ENCODE results near the gene FAM163B.

Gene FAM163B

DNA sequence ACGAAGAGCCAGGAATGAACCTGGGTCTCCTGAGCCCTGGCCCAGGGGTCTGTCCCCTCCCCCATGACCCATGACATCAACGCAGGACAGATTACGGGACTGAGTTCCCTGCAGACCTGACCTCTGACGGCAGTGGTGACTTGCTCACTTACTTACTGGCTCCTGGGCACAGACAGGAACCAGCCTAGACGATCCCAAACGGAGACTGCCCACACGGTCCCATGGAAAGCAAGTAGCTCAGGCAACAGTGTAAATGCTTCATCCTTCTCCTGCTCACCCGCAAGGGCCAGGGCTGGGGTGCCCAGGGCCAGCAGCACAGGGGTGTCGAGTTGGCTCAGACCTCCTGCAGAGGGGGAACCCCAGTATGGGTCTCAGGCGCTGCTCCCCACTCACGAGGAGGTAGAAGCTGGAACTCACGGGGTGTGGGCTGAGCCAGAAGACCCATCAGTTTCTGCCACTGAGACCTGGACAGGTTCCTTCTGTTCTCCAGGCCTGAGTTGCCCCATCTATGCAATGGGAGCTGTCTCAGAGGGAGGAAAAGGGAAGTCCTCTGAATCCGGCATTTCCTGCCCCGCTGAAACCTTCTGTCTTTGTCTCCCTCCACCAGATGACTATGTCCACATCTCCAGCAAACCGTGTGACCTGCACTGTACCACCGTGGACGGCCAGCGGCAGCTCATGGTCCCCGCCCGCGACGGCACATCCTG lies 69.0 kb downstream of the FAM163B start:
- DNase-seq, result no peak

DNA sequence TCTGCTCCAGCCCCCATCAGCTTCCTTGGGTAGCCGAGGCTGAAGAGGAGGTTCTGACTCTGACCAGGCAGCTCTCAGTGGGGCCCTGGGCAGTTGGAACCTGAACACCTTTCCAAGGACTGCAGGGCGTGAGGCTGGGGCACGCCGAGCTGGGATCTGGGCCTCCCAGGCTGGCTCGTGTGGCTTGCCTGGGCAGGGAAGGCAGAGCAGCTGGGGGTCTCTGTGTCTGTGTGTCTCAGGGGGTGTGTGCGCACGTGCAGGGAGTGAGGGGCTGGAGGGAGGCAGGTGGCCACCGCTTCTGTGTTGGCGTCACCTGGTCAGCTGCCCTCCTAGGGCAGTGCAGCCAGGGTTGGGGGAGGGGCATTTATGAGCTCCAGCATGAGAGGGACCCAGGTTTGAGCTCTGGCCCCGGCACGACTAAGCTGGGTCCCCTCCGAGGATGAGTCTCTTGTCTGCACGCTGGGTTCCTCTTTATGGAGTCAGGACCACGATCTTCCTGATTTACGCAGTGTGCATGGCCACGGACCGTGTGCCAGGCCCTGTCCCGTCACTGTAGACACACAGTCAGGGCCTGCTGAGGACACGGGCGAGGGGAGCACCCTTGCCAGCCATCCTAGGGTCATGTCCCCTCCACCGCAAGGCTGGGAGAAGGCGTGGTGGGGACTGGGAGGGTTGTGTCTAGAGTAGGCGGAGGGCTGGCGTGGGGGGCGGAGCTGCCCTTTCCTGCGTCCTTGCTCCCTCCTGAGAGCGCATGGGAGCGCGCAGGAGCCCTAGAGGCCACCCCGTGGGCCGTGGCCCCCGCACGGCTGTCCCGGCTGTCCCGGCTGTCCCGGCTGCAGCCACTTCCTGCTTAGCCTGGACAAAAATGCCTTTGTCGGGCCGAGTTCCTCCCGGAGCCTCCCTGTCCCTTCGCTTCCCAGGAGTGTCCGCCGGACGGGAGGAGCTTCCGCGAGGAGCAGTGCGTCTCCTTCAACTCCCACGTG lies 70.0 kb downstream of the FAM163B start:
- DNase-seq, result no peak

DNA sequence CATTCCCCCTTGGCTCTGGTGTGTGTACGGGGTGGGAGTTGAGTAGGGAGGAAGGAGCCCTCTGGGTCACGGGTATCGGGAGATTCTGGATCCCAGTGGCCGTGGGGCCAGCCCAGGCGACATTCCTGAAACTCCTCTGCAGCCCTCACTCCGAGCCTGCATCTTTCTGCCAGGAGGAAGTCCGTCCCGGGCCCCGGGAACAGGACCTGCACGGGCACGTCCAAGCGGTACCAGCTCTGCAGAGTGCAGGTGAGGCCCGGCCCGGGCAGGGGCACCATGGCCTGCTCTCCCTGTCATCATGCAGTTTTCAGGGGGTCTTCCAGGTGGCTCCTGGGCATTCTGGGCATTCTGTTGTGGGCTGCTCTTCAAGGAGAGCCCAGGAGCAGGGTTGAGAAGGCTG lies 71.0 kb downstream of the FAM163B start:
- DNase-seq, result no peak

DNA sequence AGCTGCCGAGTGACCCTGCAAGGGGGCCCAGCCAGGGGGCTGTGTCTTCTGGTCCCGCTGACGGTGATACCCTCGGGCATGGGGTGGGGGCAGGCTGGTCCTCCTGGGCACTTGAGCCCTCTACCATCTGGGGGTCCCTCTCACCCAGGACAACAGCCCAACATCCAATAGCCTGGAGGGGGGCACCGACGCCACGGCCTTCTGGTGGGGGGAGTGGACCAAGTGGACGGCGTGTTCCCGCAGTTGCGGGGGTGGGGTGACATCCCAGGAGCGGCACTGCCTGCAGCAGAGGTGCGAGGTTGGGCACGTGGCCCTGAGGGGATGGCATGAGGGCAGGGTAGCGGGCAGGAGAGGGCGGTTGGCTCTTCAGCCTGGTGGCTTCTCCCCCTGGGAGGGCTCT lies 71.9 kb downstream of the FAM163B start:
- no peak for DNase-seq

DNA sequence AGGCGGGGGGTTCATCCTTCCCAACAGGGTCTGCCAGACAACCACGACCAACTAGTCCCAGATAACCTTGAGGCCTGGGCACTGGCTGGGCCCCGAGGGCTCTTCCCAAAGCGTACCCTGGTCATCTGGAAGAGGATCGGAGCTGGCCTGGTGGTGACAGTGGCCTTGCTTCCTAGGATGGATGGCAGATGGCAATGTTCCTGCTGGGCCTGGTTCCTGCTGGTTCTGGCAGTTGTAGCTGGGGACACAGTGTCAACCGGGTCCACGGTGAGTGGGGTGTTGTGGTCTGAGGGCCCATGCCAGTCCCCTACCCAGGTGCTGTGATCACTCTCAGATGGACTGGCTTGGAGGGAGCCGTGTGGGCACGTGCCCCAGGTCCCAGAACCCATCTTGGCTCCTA lies 72.7 kb downstream of the FAM163B start:
- DNase-seq, result no peak

DNA sequence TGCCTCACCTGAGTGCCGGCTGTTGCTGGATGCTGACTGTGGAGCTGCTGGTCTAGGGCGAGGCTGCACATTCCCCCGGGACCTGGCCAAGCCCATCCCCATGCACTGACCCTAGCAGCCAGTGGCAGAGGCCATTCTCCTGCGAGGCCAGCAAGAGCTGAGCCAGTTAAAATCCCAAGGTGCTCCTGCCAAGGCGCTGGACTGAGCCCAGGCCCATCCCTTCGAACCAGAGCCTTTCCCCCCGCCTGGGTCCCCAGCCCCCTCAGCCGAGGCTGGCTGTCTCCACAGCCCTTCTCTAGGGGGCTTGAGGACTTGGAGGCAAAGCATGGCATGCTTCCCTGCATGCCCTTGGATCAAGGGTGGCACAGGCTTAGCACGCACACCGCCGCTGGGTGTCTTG lies 73.1 kb downstream of the FAM163B start:
- DNase-seq, result no peak

DNA sequence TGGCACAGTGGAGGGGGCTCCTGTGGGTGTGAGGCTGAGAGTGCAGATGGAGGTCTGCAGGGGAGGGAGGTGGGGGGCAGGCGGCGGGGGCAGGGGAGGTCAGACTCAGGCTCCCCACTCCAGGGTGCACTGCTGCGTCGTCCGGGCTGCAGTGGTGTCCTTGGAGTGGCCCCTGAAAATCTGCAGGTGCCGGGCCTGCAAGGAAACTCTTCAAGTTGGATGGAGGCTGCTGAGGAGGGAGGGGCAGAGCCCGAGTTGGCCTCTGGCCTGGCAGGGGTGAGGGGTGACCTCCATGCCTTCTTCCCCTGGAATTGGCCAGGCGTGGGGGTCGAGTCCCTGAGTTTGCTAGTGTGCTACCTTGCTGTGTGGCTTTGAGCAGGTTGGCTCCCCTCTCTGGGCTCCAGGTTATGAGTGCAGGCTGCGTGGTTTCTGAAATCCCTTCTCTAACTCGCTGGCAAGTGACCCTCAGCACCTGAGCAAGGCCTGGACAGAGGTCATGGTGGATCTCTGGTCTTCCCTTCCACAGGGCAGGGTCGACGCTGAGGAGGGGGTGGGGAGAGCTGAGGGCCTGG lies 73.8 kb downstream of the FAM163B start:
- DNase-seq, result no peak

DNA sequence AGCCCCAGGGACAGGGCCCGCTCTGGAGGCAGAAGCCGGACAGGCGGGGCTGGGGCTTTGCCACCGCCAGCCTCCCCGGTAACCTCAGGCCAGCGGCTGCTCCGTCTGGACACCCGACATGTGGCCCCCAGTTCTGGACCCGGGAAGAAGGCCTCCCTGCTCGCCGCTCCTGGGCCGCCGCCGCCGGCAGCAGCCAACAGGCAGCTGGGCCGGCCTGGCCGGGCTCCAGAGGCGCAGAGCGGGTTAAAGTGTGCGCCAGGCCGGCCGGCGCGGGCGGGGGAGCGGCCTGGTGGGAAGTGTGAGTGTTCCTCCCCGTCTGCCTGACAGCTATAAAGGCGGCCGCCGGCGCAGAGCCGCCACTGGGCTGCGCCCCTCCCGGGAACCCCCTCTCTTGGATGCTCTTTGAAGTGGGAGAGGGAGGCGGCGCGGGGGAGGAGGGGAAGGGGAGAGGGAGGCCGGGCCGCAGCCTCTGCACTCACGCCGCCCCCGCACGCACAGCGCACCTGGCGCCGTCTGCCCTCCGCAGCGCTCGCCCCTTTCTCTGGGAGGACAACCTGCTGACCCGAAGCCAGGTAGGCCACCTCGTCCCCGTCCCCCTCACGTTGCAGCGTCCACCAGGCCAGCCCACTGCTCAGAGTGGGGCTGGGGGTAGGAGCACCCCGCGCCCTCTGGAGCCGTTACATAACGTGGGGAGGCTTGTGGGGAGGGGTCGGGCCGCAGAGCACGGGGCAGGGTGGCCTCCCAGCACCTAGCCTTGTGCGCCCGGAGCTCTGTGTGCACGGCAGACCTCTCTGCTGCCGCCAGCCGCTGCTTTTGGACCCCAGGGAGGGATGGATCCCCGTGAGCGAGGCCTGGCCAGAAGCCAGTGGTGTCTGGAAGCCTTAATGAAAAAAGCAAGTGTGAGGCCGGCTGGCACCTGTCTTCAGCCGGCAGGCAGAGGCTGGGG lies 74.6 kb downstream of the FAM163B start, which contains the start of gene ADAMTSL2:
Gene ADAMTSL2, plus strand, starts transcription at position 359 of the 946 bp plus-strand sequence. CDS start 2,009 bp downstream, outside the sequence.
- peak; percentile 86 for DNase-seq

DNA sequence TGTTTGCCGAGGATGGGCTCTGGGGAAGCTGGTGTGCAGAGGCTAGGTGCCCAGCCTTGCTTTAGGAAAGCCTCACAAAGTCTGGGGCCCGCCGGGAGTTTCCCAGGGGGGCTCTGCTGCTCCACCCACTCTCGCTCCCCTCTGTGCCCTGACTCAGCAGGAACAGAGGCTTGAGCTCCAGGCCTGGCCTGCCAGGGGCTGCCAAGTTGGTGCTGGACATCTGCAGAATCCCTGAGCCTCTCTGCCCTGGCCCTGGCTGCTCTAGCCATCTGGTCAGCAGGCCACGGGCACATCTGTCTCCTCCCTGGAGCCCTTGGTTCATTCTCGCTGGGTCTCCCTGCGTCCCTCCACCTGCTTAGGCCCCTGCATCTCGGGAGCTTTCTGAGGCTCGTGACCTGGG lies 75.3 kb downstream of the FAM163B start:
- no peak for DNase-seq

DNA sequence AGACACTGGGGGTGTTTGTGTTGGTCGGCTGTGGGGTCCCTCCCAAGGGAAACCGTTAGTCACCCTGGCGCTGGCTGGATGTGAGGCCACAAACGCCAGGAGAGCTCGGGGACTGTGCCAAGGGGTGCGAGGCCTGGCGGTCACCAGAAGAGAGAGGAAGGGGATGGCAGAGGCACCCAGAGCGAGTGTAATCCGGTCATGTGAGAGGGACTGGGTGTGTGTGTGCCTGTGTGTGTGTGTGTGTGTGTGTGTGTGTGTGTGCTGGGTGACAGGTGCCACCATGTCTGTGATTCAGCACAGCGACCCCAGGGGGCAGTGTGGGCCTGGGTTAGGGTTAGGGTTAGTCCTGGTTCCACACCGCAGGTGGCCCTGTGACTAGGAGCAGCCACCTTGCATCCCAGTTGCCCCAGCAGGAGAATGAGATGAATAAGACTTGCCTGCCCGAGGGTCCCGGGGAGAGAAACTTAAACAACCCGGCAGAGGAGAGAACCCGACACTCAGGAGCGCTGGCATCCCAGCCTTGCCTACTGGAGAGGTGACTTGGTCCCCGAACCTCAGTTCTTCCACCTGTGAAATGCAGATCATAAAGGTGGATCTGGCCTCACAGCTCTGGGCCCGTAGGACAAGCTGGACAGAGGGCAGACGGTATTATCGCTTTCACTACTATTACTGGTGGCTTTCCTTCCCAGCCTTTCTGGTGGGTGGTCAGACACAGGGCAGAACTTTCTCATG lies 76.1 kb downstream of the FAM163B start:
- DNase-seq, result peak; percentile 22

DNA sequence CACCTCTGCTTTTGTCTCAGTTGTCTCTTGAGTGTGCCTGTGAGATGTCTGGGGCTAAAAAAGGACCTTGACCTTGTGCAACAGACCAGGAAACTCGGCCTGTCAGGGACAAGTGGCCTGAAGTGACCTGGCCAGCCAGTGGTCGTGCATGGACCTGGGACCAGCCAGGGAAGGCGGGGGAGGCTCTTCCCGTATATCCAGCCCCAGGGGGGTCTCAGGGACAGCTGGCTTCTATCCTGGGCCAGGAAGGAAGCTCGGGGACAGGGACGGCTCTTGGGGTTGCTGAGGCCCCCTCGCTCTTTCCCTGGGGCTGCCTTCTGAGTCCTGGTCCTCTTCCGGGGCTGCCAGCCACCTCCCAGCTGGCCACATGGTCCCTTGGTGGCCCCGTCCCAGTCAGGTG lies 77.9 kb downstream of the FAM163B start:
- DNase-seq, result no peak

DNA sequence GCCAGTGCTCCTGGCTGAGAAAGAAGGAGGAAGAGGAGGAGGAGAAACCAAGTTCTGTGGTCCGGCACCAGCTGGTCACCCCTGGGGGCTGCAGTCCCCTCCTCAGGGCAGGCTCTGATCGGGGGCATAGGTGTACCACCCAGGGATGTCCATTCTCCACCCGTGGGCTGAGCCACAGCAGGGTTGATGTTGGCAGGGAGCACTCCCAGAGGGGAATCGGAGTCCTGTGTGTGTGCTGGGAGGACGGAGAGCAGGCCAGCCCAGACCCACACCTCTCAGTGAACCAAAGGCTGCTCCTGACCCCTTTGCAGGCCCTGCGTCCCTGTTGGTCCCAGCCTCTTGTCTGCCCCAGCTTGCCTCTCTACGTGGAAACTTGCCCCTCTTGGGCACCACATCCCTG lies 79.3 kb downstream of the FAM163B start:
- no peak for DNase-seq

DNA sequence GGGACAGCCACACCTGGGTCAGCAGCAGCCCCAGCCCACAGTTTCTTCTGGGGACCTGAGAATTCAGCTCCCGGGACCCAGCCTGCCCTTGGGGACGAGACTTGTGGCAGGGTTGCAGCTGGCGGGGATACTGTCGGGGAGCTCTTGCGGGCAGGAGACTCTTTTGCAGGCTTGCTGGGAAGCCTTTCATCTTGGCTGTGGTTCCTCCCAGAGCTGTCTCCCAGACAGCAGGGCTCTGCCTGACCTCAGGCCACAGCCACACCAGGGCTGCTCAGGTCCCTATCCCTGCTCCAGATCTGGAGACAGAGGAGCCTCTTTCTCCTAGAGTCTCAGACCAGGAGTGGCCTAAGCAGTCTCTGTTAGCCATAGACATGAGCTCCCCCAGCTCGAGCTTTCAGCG lies 79.7 kb downstream of the FAM163B start:
- DNase-seq, result no peak

DNA sequence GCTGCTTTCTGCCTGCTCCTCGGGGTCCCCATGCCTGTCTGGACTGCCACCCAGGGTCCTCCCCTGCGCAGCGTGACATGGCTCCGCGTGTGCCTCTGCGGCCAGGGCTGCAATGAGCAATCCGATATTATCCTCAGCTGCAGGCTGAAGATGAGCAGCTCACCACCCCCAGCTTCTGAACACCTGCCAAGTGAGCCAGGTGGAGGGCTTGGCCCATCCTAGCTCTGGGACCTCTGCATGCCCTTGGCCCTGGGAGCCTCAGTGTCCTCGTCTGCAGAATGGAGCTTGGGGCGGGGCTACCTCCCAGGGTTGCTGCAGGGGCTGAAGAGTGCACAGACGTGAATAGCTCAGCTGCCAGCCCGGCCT lies 80.3 kb downstream of the FAM163B start:
- DNase-seq, result no peak

DNA sequence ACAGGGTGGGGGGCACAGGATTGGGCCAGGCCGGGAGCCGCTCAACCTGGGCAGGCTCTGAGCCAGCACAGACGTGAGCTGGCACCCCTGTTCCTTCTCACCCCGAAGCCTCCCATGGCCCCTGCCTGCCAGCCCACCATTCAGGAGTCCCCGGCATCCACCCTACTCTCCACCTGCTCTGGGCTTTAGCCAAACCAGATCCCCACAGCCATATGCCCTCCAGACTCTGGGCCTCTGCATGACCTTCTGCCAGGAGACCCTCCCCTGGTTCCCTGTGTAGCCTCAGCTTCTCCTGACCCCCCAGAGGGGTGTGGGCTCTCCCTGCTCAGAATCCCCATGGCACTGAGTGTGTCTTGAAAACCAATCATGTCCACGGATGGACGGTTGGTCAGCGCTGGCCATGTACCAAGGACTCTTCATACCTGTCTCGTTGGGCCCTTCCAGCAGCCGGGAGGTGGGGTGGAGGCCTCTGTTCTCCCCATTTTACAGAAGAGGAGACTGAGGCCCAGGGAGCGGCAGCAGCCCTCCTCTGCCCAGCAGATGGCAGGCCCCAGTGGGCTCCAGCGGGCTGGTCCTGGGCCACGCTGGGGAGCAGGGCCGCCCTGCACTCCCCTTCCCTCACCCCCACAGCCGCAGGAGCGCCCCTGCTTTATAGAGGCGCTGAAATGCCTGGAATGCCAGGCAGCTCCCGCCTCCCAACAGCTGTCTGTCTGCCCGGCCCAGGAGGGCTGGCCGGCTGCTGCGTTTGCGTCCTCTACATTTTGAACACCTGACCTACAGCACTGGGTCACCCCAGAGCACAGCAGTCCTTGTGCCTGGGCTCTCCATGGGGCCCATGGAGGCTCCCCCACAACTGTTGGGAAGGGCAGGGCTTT lies 81.0 kb downstream of the FAM163B start:
- no peak for DNase-seq

DNA sequence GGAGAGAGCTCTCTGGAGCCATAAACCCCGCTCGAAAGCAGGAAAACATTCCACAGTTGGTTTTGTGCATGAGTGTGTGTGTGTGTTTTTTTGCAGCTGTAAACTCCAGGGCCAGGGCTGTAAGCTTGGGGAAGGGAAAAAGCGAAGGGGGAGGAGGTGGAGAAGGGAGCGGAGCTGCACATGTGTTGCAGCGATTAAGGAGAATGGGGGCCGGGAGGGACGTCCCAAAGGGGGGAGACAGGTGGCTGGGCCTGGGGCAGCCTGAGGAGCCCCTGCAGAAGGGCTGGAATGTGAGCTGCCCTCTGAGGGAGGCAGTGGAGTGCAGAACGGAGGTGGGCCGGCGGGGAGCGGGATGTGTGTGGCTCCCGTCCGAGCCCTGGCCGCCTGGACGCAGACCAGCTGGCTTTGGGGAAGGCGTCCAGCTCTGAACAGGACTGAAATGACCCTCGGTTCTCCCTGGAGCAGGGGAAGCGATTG lies 81.7 kb downstream of the FAM163B start:
- DNase-seq, result no peak
